ENCODE results near the gene MTG2.

DNA sequence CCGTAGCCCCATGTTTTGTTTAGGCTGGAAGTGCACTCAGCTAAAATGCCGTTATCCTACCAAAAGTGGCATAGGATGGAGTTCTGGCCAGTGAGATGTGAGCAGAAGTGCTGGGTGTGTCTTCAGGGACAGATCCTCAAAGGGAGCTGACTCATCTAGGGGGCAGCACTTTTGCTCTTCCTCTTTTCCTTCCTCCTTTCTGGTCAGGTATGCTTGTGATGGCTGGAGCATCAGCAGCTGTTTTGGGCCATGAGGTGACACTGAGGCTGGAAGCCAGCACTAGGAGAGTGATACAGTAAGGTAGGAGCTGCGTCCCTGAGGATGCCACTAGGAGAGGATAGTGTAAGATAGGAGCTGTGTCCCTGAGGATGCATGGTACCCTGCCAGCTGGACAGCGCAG is 50.9 kb downstream of the MTG2 start:
- TF ChIP-seq, protein P1, sequence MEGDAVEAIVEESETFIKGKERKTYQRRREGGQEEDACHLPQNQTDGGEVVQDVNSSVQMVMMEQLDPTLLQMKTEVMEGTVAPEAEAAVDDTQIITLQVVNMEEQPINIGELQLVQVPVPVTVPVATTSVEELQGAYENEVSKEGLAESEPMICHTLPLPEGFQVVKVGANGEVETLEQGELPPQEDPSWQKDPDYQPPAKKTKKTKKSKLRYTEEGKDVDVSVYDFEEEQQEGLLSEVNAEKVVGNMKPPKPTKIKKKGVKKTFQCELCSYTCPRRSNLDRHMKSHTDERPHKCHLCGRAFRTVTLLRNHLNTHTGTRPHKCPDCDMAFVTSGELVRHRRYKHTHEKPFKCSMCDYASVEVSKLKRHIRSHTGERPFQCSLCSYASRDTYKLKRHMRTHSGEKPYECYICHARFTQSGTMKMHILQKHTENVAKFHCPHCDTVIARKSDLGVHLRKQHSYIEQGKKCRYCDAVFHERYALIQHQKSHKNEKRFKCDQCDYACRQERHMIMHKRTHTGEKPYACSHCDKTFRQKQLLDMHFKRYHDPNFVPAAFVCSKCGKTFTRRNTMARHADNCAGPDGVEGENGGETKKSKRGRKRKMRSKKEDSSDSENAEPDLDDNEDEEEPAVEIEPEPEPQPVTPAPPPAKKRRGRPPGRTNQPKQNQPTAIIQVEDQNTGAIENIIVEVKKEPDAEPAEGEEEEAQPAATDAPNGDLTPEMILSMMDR (IDR thresholded peaks at IDR 0.05; ENCODE audit: insufficient read depth, low read depth, low read length): no peak
- no peak for TF ChIP-seq EZH2 (IDR thresholded peaks at IDR 0.05; ENCODE audit: insufficient read depth, low read length)

Measured in astrocyte (in vitro differentiated cells and primary cell).